HUES64 (cell line): ENCODE measurements around the gene DUSP9. TPM values are rescaled to one million over a fixed set of nuclear protein-coding genes. Genes with fewer than 3 reads are reported as not detected.
"Not testable (repeated sequence)": the region's sequence is repeated elsewhere in the genome, so short reads cannot be mapped to it uniquely, and the experiment has no call there.

Experiments
- H3K27ac ChIP-seq: 2 replicates; pipeline ENCODE4 v1.7.0; 2013; ENCODE audit warnings: low read depth, low read length, inconsistent platforms
- H3K27me3 ChIP-seq: 2 replicates; pipeline ENCODE4 v1.6.1; 2013; ENCODE audit warnings: mild to moderate bottlenecking, low read length; ENCODE audit not compliant: insufficient read depth
- H3K36me3 ChIP-seq: 2 replicates; pipeline ENCODE4 v1.6.1; 2013; ENCODE audit warnings: mild to moderate bottlenecking, low read length; ENCODE audit not compliant: insufficient read depth
- H3K4me1 ChIP-seq: 2 replicates; pipeline ENCODE4 v1.6.1; 2013; ENCODE audit warnings: mild to moderate bottlenecking, low read length, moderate library complexity; ENCODE audit not compliant: insufficient read depth
- H3K4me3 ChIP-seq: 2 replicates; pipeline ENCODE4 v1.5.1; 2013; ENCODE audit warnings: mild to moderate bottlenecking, low read length, moderate library complexity
- H3K9ac ChIP-seq: 2 replicates; pipeline ENCODE4 v1.6.1; 2013; ENCODE audit warnings: mild to moderate bottlenecking, low read depth, low read length
- H3K9me3 ChIP-seq: 2 replicates; pipeline ENCODE4 v1.6.1; 2013; ENCODE audit warnings: low read depth, low read length; ENCODE audit not compliant: insufficient read depth
- WGBS: fragments of 150-250, 120-280 bp; methylation state at CpG from one replicate; pipeline ENCODE4 v1.1.7; 2013; ENCODE audit warnings: missing lambda C conversion rate; 5-methylcytosine and 5-hydroxymethylcytosine counted together
- polyA plus RNA-seq, 2 experiments: library from polyadenylated mRNA; stranded (reverse); fragments of 50-300 nt; gene quantifications; one replicate each; pipeline ENCODE4 v1.2.3, GENCODE V29; 2013

The DUSP9 gene, protein sequence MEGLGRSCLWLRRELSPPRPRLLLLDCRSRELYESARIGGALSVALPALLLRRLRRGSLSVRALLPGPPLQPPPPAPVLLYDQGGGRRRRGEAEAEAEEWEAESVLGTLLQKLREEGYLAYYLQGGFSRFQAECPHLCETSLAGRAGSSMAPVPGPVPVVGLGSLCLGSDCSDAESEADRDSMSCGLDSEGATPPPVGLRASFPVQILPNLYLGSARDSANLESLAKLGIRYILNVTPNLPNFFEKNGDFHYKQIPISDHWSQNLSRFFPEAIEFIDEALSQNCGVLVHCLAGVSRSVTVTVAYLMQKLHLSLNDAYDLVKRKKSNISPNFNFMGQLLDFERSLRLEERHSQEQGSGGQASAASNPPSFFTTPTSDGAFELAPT
- polyA plus RNA-seq (2013, experiment 1 of 2): 0.35 TPM
- 0.82 TPM for polyA plus RNA-seq (2013, experiment 2 of 2)

DNA sequence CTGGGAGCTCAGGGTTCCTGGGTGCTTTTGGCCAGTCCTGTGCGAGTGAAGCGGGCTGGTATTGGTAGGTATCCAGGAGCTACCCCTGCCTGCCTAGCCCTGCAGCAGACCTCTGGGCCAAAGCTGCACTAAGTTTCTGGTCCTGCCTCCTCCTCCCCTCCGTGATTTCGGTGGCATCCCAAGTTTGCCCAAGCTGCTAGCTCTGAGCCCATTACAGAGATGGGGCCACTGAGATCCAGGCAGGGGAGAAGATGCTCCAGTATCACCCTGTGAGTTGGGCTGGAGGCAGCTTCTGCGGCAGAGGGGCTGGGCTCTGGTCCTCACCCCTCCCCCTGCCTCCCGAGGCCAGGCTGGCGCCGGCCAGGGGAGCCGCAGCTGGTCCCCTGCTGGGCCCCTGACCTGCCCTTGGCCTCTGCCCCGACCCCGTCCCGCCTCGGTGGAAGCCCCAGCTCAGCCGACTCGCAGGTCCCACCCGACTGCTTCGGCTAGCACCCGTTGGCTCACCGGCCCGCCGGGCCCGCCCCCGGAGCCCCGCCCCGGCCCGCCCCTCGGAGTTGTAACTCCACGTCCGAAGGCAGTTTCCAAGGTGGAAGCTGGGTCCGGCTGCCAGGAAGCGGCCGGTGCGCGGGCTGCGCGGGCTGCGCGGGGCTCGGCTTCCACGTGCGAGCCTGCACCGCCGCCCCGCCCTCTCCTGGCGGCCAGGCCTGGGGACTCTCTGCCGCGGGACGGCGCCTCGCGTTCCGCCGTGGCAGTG, at the start of gene DUSP9:
Gene DUSP9, plus strand, starts transcription at position 584 of the 754 bp plus-strand sequence. CDS start 751 bp downstream, outside the sequence.
- WGBS: 4% methylated on average over 53 of the region's 53 CpGs

DNA sequence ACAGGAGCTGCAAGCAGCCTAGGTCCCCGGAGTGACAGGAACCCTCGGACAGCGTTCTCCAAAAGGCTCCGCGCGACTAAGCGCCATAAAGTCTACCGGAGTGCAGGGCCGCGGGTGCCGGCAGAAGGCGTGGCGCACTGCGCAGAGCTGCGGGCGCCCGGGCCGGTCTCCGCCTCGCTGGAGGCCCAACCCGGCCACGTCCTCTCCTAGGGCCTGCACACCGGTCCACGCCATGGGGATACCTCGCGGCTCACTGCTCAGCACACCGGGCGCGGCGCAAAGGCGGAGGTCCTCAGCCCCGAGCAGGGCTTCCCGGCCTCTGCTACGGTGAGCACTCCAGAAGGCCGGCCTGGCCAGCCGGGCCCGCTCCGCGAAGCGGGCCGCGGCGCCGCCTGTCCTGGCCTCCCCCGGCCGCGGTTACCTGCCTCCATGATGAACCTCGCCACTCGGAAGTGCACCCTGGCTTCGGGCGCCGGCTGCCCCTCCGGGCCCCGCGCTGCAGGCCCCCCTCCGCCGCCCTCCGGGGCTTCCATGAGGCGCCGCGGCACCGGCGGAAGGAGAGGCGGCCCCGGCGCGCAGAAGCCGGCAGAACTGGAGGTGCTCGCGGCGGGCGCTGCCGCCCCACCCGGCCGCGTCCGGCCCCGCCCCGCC, 48.3 kb upstream of the DUSP9 start, which contains the start of gene CCNQ:
Gene CCNQ, minus strand, starts transcription at position 599 of the 651 bp plus-strand sequence. Its CDS starts 66 bp downstream, at position 533.
- peak within 1 kb of the TSS; percentile 80 for H3K9ac ChIP-seq
- H3K36me3 ChIP-seq: 0 out of 2 replicates have a peak, but pooled peaks cover 11% of the 10 kb centered on the region
- H3K27ac ChIP-seq: no peak within 1 kb of the TSS
- peaks cover 8% of the 10 kb centered on the region for H3K27me3 ChIP-seq
- H3K9me3 ChIP-seq: no peaks in the 10 kb centered on the region
- H3K4me1 ChIP-seq: no peaks in the 10 kb centered on the region
- peak within 1 kb of the TSS; percentile 82 for H3K4me3 ChIP-seq
- WGBS: under 1% methylated on average over 72 of the region's 79 CpGs

More for the DNA sequence above, at the start of gene DUSP9:
- Histone ChIP-seq H3K27me3 (peaks cover 73% of the 10 kb centered on the region), H3K9me3 (no peaks in the 10 kb centered on the region), H3K36me3 (no peaks in the 10 kb centered on the region), H3K4me3 (0 out of 2 replicates have a peak within 1 kb of the TSS, but pooled peaks have one; percentile 13), H3K27ac (no peak within 1 kb of the TSS), H3K4me1 (no peaks in the 10 kb centered on the region), H3K9ac (no peak within 1 kb of the TSS)

DNA sequence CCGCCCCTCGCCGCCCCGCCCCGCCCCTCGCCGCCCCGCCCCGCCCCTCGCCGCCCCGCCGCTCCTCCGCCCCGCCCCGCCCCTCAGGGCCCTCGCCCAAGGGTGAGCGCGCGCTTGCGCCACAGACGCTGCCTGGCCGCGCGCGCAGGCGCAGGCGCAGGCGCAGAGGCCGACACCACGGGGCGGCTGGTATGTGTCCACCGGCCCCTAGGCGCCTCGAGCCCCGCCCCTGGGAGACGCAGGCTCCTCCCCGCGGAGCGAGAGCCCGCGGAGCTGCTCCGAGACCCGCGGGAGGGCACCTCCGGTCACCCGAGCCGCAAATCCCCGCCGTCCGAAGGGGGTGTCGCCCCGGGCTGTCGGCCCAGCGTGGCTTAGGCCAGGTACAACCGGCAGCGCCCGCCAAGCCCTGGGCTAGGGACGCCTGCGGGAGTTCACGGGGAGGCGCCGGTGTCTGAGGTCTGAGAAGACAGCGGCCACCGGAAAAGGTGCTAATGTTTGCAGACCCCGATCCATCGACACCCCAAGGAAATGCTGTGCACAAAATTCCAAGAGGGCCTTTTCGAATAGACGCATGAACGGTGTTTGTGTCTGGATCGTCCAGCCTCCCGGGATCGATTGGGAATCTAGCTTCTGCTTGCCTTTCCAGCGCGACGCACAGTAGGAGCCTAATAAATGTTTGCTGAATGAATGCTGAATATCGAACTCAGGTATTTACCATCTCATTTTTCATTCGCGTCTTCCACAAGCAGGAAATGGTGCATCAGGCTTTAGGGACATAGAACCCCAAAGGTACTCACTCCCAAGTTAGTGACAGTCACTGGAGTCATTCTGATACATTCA, 47.6 kb upstream of the DUSP9 start:
- H3K27me3 ChIP-seq: peaks cover 8% of the 10 kb centered on the region
- peak overlapping the region; percentile 80 for H3K9ac ChIP-seq
- H3K9me3 ChIP-seq: no peaks in the 10 kb centered on the region
- 0 out of 2 replicates have a peak, but pooled peaks cover 5% of the 10 kb centered on the region for H3K36me3 ChIP-seq
- H3K27ac ChIP-seq: no peak overlapping the region
- H3K4me3 ChIP-seq: peak overlapping the region; percentile 82
- under 1% methylated on average over 71 of the region's 79 CpGs for WGBS
- no peaks in the 10 kb centered on the region for H3K4me1 ChIP-seq

DNA sequence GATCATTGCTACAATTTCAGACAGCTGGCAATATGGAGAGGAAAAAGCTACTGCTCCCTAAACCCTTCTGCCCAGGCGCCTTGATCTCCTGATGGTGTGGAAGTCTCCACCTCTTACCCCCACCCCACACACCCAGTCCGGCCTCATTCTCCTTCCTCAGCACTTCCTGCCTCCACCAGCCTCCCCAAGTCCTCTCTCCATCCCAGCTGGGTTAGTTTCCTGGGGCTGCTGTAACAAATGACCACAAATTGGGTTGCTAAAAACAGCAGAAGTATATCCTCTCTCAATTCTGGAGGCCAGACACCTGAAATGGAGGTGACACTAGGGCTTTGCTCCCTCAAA, 47.0 kb upstream of the DUSP9 start:
- peak overlapping the region; percentile 82 for H3K4me3 ChIP-seq
- no peak overlapping the region for H3K27ac ChIP-seq
- no peaks in the 10 kb centered on the region for H3K9me3 ChIP-seq
- H3K4me1 ChIP-seq: no peaks in the 10 kb centered on the region
- no peak overlapping the region for H3K9ac ChIP-seq
- WGBS: 16% methylated on average over 2 of the region's 2 CpGs
- H3K27me3 ChIP-seq: peaks cover 8% of the 10 kb centered on the region
- no peaks in the 10 kb centered on the region for H3K36me3 ChIP-seq

GRCh38 chrX:153600921-153601320, 46.1 kb upstream of the DUSP9 start:
- WGBS: 89% methylated on average over 5 of the region's 7 CpGs
- Histone ChIP-seq H3K9me3 (no peaks in the 10 kb centered on the region), H3K9ac (no peak overlapping the region), H3K27ac (no peak overlapping the region), H3K36me3 (no peaks in the 10 kb centered on the region), H3K4me1 (no peaks in the 10 kb centered on the region), H3K27me3 (peaks cover 8% of the 10 kb centered on the region), H3K4me3 (no peak overlapping the region)

DNA sequence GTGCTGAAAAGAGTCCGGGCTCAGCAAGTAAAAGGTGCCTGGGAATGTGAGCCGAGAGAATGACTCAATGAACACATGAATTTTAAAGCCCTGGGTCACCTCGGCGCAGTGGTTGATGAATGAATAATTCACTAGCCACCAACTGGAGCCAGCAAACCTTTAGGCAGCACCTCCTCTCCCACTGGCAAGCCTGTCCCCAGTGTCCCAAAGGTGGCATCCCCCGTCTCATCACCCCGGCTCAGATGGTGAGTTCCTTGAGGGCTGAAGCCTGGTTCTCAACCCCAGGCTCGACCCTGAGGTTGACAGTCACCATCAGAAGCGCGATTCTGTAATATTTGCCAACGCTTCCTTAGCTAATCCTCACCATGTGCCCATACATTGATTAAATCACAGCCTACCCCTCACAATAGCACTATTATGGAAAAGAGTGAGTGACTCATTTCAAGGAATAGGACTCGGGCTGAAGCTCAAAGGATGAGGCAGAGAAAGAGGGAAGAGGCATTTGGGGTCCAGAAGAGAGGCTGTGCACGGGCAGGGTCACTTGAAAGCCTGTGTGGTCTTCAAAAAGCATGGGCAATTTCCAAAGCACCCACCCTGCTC, 45.4 kb upstream of the DUSP9 start:
- H3K4me1 ChIP-seq: no peaks in the 10 kb centered on the region
- no peaks in the 10 kb centered on the region for H3K9me3 ChIP-seq
- H3K27me3 ChIP-seq: peaks cover 10% of the 10 kb centered on the region
- no peak overlapping the region for H3K27ac ChIP-seq
- H3K36me3 ChIP-seq: no peaks in the 10 kb centered on the region
- no peak overlapping the region for H3K4me3 ChIP-seq
- WGBS: 90% methylated on average over 11 of the region's 12 CpGs
- no peak overlapping the region for H3K9ac ChIP-seq

GRCh38 chrX:153602601-153603000, 44.4 kb upstream of the DUSP9 start:
- no peaks in the 10 kb centered on the region for H3K9me3 ChIP-seq
- no peak overlapping the region for H3K27ac ChIP-seq
- no peak overlapping the region for H3K9ac ChIP-seq
- WGBS: 94% methylated on average over 3 of the region's 3 CpGs
- H3K36me3 ChIP-seq: no peaks in the 10 kb centered on the region
- no peak overlapping the region for H3K4me3 ChIP-seq
- H3K27me3 ChIP-seq: peaks cover 15% of the 10 kb centered on the region
- H3K4me1 ChIP-seq: no peaks in the 10 kb centered on the region

DNA sequence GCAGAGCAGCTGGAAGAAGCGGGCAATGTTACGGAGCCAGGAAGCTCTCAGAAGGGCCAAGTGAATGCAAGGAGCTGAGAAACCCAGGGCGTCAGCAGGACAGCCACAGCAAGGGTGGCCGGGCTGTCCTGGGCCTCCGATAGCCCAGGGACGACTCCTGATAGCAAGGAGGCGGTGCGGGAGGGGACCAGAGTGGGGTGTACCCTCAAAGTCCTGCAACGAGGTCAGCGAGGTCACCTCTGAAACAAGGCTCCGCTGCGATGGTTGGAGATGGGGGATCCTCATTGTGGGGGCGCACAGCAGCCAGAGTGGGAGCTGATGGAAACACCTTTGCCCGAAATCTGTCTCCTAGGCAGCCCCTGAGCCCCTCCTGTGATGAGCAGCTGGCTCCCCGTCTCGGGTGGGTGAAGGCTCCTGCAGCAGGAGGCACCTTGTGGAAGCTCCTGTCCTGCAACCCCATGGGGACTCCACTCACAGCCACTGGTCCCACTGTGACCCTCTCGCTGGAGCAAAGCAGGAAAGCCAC, 43.8 kb upstream of the DUSP9 start:
- 93% methylated on average over 17 of the region's 17 CpGs for WGBS
- Histone ChIP-seq H3K36me3 (no peaks in the 10 kb centered on the region), H3K27me3 (peaks cover 9% of the 10 kb centered on the region)

GRCh38 chrX:153604666-153605380, 42.2 kb upstream of the DUSP9 start:
- H3K4me3 ChIP-seq, H3K4me1 ChIP-seq, H3K36me3 ChIP-seq, H3K9ac ChIP-seq, H3K27ac ChIP-seq, H3K9me3 ChIP-seq: not testable (repeated sequence)
- WGBS: 86% methylated on average over 18 of the region's 18 CpGs
- peaks cover 19% of the 10 kb centered on the region for H3K27me3 ChIP-seq

More for the DNA sequence above, 43.8 kb upstream of the DUSP9 start:
- Histone ChIP-seq H3K4me1 (no peaks in the 10 kb centered on the region), H3K27ac (no peak overlapping the region), H3K9me3 (no peaks in the 10 kb centered on the region), H3K9ac (no peak overlapping the region), H3K4me3 (no peak overlapping the region)
